GM19468 (cell line): ENCODE results near the gene CTSF.
"Not testable (repeated sequence)": the region's sequence is repeated elsewhere in the genome, so short reads cannot be mapped to it uniquely, and the experiment has no call there.

Source experiments
- ATAC-seq: cut with Tn5 transposase; IDR thresholded peaks from one replicate; pipeline ENCODE4 v1.9.1; 2021; ENCODE audit warnings: mild to moderate bottlenecking, moderate library complexity, moderate number of reproducible peaks; ENCODE audit not compliant: unreplicated experiment; ENCODE audit errors: extremely low read depth

CTSF gene

DNA sequence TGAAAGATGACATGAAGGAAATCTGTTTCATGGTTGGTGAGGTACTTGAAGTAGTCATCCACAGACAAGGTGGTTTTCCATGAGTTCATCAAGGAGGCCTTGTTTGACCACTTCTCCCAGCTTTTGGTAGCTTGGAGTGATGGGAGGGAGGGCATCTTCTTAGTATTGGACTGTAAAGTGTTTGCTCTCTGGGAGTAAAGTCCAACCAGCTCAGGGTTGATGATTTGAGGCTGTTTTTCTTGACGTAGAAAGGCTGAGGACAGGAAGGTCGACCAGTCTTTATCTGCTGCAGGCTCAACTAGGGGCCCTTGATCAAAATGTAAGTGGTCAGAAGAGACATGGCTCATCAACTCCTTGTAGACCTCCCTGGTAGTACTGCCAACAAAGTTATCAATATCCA, 22.8 kb upstream of the CTSF start:
- no peak for ATAC-seq

DNA sequence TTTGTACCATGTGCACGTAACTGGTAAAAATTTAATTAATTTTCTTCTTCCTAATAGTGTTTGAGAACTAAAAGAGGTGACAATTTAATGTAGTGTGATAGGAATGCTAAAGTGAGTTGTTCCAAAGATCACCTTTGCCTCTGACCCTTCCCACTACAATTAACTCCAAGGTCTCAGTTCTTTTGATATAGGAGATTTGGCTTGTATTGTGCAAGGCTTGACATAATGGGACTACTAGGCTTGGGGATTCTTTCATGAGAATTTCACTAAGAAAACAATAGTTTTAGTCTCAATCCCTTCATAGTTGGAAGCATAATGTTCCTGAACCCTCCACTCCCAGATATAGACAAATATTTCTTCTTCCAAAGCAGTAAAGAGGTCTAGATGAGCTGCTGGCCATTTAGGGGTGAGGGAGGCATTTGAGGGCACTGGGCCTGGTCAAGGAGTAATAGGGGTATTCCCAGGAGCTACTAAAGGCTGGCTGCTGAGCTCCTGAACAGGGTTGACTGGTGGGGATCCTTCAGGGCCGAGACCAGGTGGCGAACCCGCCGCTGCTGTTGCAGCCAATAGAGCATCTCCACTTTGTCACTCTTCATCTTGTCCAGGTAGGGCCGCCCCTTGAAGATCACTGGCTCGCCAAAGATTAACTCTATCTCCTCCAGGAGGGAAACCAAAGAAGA, 21.7 kb upstream of the CTSF start:
- no peak for ATAC-seq

- ATAC-seq: not testable (repeated sequence)
Measured at GRCh38 chr11:66589315-66589714, 20.9 kb upstream of the CTSF start.

DNA sequence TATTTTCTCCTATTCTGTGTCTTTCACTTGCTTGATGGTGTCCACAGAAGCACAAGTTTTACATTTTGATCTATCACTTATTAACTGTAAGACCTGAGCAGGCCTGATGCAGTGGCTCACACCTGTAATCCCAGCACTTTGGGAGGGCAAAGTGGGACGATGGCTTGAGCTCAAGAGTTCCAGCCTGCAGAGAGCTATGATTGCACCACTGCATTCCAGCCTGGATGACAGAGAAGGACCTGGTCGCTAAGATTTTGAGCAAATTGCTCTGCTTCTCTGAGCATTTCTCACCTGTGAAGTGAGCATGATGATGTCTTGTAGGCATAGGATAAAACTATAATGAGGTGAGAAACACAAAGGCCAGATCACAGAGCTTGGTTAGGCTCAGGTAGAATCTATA, 17.7 kb upstream of the CTSF start:
- ATAC-seq: no peak

GRCh38 chr11:66585447-66585846, 17.0 kb upstream of the CTSF start:
- not testable (repeated sequence) for ATAC-seq

GRCh38 chr11:66582565-66583147, 14.2 kb upstream of the CTSF start:
- not testable (repeated sequence) for ATAC-seq

DNA sequence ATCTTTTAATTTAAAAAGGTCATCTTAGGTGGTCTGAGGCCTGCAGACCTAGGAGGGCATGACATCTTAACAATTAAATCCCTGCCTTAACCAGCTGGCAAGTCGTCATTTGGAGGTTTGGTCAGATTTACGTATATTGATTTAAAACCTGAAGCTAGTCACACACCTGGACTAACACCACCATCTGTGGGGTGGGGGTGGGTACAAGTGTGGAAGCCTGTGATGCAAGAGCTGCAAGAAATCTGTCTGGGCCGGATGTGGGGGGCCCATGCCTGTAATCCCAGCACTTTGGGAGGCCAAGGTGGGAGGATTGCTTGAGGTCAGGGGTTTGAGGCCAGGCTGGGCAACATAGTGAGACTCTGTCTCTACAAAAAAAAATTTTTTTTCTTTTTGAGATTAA, 12.9 kb upstream of the CTSF start:
- no peak for ATAC-seq

GRCh38 chr11:66580803-66581202, 12.4 kb upstream of the CTSF start:
- ATAC-seq: no peak

GRCh38 chr11:66579017-66579606, 10.7 kb upstream of the CTSF start:
- no peak for ATAC-seq

- no peak for ATAC-seq
Measured at GRCh38 chr11:66570850-66571180, 2.4 kb upstream of the CTSF start.

- no peak for ATAC-seq
Measured at GRCh38 chr11:66570079-66570849, 1.9 kb upstream of the CTSF start.

DNA sequence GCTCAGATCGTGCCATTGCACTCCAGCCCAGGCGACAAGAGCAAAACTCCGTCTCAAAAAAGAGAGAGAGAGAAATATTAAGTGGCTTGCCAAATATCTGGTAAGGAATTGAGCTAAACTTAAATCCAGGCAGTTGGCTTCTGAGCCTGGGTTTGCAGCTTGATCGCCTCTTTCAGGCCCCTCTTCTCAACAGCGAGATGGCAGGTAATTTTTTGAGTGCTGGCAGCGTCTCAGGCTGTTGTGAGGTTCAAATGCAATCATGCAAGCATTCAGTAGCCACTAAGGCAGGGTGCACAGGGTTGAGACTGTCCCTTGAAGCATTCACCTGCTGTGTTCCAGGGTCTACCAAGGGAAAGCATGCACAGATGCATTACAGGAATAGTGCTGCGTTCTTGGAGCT, 670 bp upstream of the CTSF start:
- no peak for ATAC-seq

- ATAC-seq: no peak
Measured at GRCh38 chr11:66567787-66568123, 651 bp downstream of the CTSF start.

GRCh38 chr11:66566221-66566620, 2.2 kb downstream of the CTSF start:
- no peak for ATAC-seq

DNA sequence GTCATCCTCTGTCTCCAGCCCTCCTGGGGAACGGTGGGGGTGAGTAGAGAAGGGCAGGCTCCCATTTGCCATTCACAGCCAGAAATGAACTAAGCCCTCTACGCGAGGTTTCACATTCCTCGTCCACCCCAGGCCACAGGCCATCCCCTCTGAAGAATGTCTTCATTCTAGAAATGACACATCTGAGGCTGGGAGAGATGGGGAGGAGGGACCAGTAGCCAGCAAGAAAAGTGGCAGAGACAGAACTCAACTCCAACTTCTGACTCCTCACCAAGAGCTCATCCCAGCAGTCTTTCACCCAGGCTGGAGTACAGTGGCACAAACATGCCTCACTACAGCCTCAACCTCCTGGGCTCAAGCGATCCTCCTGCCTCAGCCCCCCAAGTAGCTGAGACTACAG, 3.4 kb downstream of the CTSF start:
- ATAC-seq: no peak

GRCh38 chr11:66564538-66564937, 3.9 kb downstream of the CTSF start:
- ATAC-seq: no peak

DNA sequence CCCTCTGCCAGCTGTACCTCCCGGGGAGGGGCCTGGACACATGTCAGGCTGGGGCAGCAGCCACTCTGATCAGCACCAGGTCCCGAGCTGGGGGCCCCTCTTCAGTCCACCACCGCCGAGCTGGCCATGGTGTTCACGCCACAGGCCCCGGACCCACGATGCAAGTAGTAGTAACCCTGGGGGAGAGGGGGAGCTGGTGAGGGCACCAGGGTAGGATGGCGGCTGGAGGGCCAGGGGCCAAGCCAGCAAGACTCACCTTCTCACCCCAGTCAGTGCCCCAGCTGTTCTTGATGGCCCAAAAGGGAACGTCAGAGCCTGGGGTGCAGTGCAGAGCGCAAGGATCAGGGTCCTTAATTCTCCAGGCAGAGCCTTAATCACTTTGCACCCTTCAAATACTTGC, 4.6 kb downstream of the CTSF start:
- ATAC-seq: no peak

- no peak for ATAC-seq
Measured at GRCh38 chr11:66562907-66563583, 5.4 kb downstream of the CTSF start.

GRCh38 chr11:66562275-66562674, 6.1 kb downstream of the CTSF start:
- no peak for ATAC-seq

DNA sequence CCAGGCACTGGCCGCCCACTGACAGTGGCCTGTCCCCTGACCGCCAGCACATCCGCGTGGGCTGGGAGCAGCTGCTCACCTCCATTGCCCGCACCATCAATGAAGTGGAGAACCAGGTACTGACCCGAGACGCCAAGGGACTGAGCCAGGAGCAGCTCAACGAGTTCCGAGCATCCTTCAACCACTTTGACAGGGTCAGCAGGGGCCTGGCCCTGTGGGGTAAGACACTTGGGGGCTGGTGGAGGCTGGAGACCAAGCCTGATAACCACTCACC, 6.5 kb downstream of the CTSF start:
- ATAC-seq: no peak
